GM21381 (cell line): ENCODE measurements around the gene USP50.
"Not testable (repeated sequence)": the region's sequence is repeated elsewhere in the genome, so short reads cannot be mapped to it uniquely, and the experiment has no call there.

Experiments
- ATAC-seq: cut with Tn5 transposase; IDR thresholded peaks from one replicate; pipeline ENCODE4 v1.9.1; 2021; ENCODE audit warnings: mild to moderate bottlenecking, moderate library complexity; ENCODE audit not compliant: unreplicated experiment

The USP50 gene

GRCh38 chr15:50505656-50506055 is 40.8 kb downstream of the USP50 start:
- ATAC-seq, result not testable (repeated sequence)

- no peak for ATAC-seq
Measured at GRCh38 chr15:50503144-50503543, 43.3 kb downstream of the USP50 start.

GRCh38 chr15:50501815-50502214 is 44.7 kb downstream of the USP50 start:
- no peak for ATAC-seq

DNA sequence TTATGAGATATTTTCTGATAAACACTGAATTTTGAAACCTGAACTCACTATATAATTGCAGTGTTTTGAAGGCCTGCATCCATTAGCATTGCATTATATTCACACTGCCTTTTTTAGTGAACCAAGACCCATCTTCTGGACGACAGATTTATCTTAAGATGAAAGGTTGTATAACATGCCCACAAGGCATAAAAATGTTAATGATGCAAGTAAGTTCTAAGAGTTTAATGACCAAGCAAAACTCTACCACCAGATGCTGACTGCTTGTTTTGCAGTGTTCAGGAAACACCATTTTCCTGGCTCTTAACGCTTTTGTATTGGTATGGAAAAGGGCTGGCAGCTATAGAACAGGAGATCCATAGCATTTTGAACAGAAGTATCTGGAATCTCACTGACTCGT is 46.1 kb downstream of the USP50 start:
- ATAC-seq, result no peak

- no peak for ATAC-seq
Measured at GRCh38 chr15:50496692-50497091, 49.8 kb downstream of the USP50 start.

DNA sequence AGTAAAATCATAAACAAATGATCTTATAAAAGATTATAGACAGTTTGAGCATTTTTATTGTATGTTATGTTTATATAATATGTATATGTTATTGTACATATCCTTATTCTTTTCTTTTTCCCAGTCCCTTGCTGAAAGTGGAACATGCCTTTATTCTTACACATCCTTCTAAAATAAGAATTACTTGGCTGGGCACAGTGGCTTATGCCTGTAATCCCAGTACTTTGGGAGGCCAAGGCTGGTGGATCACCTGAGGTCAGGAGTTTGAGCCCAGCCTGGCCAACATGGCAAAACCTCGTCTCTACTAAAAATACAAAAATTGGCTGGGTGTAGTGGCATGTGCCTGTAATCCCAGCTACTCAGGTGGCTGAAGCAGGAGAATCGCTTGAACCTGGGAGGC is 51.9 kb downstream of the USP50 start:
- not testable (repeated sequence) for ATAC-seq

GRCh38 chr15:50493625-50494024 is 52.8 kb downstream of the USP50 start:
- no peak for ATAC-seq

GRCh38 chr15:50487287-50487686 is 59.2 kb downstream of the USP50 start:
- no peak for ATAC-seq

GRCh38 chr15:50485389-50485788 is 61.1 kb downstream of the USP50 start:
- ATAC-seq, result no peak

GRCh38 chr15:50484781-50485180 is 61.7 kb downstream of the USP50 start:
- no peak for ATAC-seq

- no peak for ATAC-seq
Measured at GRCh38 chr15:50476143-50476542, 70.3 kb downstream of the USP50 start.

- no peak for ATAC-seq
Measured at GRCh38 chr15:50471072-50471471, 75.4 kb downstream of the USP50 start.

GRCh38 chr15:50463423-50464358 is 82.8 kb downstream of the USP50 start:
- ATAC-seq, result no peak

GRCh38 chr15:50458348-50459112 is 87.9 kb downstream of the USP50 start:
- ATAC-seq, result no peak

DNA sequence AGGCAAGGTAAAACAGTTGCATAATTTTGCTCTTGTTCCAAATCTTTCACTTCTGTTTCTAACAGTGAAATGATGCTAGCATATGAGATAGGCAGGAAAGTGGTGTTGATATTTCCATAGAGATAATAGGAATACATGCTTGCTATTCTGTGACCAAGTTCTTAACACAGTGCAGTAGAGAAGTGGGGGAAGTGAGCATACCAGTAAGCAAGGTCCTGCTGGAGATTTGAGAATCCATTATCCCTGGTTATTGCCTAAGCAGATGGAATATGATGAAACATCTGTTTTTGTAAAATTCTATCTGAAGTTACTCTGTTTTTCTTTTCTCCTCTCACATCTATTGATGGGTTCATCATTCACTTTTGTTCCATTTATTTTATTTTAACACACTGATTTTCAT is 93.5 kb downstream of the USP50 start:
- ATAC-seq, result no peak
